Fibroblast of skin of scalp (primary cell): Measurements from ENCODE around the gene TRIM44.
"Not testable (repeated sequence)": the region's sequence is repeated elsewhere in the genome, so short reads cannot be mapped to it uniquely, and the experiment has no call there.

Source experiments
- DNase-seq: peaks from one replicate; pipeline ENCODE4 v3.0.0-alpha.2; 2013

Gene TRIM44

DNA sequence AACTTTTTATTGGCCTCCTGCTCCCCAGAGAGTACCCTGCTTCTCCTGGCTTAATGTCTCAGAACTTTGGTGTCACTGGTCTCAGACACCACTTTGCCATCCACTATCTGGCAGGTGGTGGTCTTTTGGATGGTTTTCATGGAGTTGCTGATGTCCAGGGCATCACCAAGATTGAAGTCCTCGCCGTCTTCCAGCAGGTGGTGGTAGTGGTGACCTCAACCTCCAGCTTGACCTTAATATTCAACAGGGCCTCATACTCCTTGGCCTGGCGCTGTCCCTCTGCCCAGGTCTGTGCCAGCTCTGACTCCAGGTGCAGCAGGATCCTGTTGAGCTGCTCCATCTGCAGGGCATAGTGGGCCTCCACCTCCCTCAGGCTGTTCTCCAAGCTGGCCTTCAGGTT, 197.6 kb downstream of the TRIM44 start:
- DNase-seq, result not testable (repeated sequence)

DNA sequence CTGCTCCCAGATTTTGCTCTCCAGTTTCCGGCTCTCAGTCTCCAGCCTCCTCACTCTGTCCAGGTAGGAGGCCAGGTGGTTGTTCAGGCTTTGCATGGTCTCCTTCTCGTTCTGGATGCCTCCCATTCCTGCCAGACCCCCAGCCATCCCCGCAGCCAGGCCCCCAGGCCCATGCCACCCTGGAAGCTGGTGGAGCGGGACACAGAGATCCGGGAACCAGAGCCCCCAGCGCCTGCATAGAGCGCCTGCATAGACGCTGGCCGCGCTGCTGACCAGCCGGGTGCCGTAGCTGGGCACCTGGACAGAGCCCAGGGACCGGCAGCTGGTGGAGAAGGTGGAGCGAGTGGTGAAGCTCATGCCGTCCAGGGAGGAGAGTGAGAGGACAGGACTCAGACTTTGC, 198.6 kb downstream of the TRIM44 start:
- DNase-seq, result no peak

DNA sequence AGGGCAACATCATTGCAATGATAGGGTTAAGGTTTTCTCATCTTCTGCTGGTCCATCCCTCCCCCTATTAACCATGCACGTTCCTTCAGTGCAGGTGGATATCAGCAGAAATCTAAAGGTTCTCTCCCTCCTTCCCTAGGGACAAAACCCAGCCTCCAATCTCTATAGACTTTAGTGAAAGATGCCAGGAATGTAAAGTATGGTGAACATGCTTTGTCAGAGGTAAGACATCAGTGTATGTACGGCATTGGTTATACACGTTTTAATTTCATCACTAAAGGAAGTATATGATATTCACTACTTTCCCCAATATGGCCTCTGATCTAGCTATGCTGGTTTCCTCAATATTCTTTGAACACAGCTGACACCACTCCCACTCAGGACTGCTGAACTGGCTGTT, 200.1 kb downstream of the TRIM44 start:
- DNase-seq, result no peak

- no peak for DNase-seq
Observed at GRCh38 chr11:35864131-35864530, 201.6 kb downstream of the TRIM44 start.

GRCh38 chr11:35866601-35867000, 204.0 kb downstream of the TRIM44 start:
- no peak for DNase-seq
